Measurements from ENCODE around the gene PSPH. TPM values are rescaled to one million over a fixed set of nuclear protein-coding genes. Genes with fewer than 3 reads are reported as not detected.
"Not testable (repeated sequence)": the region's sequence is repeated elsewhere in the genome, so short reads cannot be mapped to it uniquely, and the experiment has no call there.

Gene PSPH
- total RNA-seq, 1 experiment from 2014 or later = 103 TPM

- no peaks in the 10 kb centered on the region for H3K9me2 ChIP-seq (ENCODE audit: insufficient read depth)
- no peaks in the 10 kb centered on the region for H3K27me3 ChIP-seq (ENCODE audit: insufficient read depth, low read depth)
- peaks cover 19% of the 10 kb centered on the region; the same call in 1 of the 2 replicates for H3F3A ChIP-seq (ENCODE audit: insufficient read depth, low read depth)
- H3K36me3 ChIP-seq (ENCODE audit: low read depth) = peaks cover 16% of the 10 kb centered on the region
- peaks cover 20% of the 10 kb centered on the region; the same call in 1 of the 2 replicates for H4K20me1 ChIP-seq (ENCODE audit: insufficient read depth)
- BruUV-seq (replicated peaks) = no TSS peak
- intact Hi-C loops (cut with micrococcal nuclease; ENCODE audit: unreplicated experiment) = no loop called here
- no peak for TF ChIP-seq CTCF (conservative IDR thresholded peaks at IDR 0.05)
- TF ChIP-seq EZH2 (IDR thresholded peaks at IDR 0.05; ENCODE audit: low read depth) = no peak
- H3K79me2 ChIP-seq (ENCODE audit: low read depth) = peaks cover 85% of the 10 kb centered on the region
- H3K4me1 ChIP-seq (replicated peaks; ENCODE audit: insufficient read depth) = peaks cover 13% of the 10 kb centered on the region
- no peaks in the 10 kb centered on the region for H3K9me3 ChIP-seq (ENCODE audit: insufficient read depth, low read depth)
- H3K4me3 ChIP-seq = no peak overlapping the region
- H3K4me2 ChIP-seq = no peak overlapping the region
- H2AFZ ChIP-seq = no peak overlapping the region
- no peak overlapping the region for H3K27ac ChIP-seq
- no peak for DNase-seq
- POLR2A ChIA-PET (ENCODE audit: unreplicated experiment) = no interaction called here
- CTCF ChIA-PET = interaction anchor here (0.7 kb wide), 1 partner anchor 14 kb away, joined by 7 read pairs; no protein-coding TSS in a partner anchor
Observed at GRCh38 chr7:56046721-56047445, 4.4 kb downstream of the PSPH start.

- POLR2A ChIA-PET (ENCODE audit: unreplicated experiment) = interaction anchor here (0.7 kb wide), 1 partner anchor 235 kb away, joined by 3 read pairs; no protein-coding TSS in a partner anchor
- H3K9me2 ChIP-seq (ENCODE audit: insufficient read depth); H3K4me2 ChIP-seq; DNase-seq; H3K27me3 ChIP-seq (ENCODE audit: insufficient read depth, low read depth); H3K9me3 ChIP-seq (ENCODE audit: insufficient read depth, low read depth); BruUV-seq (replicated peaks); CTCF ChIA-PET; H3K27ac ChIP-seq; H2AFZ ChIP-seq; intact Hi-C loops (cut with micrococcal nuclease; ENCODE audit: unreplicated experiment); H3K4me3 ChIP-seq: not testable (repeated sequence)
- peaks cover 77% of the 10 kb centered on the region for H3K79me2 ChIP-seq (ENCODE audit: low read depth)
- peaks cover 13% of the 10 kb centered on the region for H3K4me1 ChIP-seq (replicated peaks; ENCODE audit: insufficient read depth)
- H4K20me1 ChIP-seq (ENCODE audit: insufficient read depth) = peaks cover 20% of the 10 kb centered on the region; the same call in 1 of the 2 replicates
- peaks cover 16% of the 10 kb centered on the region; the same call in 1 of the 2 replicates for H3F3A ChIP-seq (ENCODE audit: insufficient read depth, low read depth)
- H3K36me3 ChIP-seq (ENCODE audit: low read depth) = peaks cover 17% of the 10 kb centered on the region
Observed at GRCh38 chr7:56045758-56046157, 5.5 kb downstream of the PSPH start.

GRCh38 chr7:56040730-56041129 lies 10.5 kb downstream of the PSPH start:
- Histone ChIP-seq H3K27ac (no peak overlapping the region), H3K9me3 (ENCODE audit: insufficient read depth, low read depth) (no peaks in the 10 kb centered on the region), H3K36me3 (ENCODE audit: low read depth) (peaks cover 23% of the 10 kb centered on the region), H3K9me2 (ENCODE audit: insufficient read depth) (no peaks in the 10 kb centered on the region), H3K79me2 (ENCODE audit: low read depth) (peaks cover 36% of the 10 kb centered on the region), H4K20me1 (ENCODE audit: insufficient read depth) (peaks cover 8% of the 10 kb centered on the region; the same call in 1 of the 2 replicates), H2AFZ (no peak overlapping the region), H3K4me3 (no peak overlapping the region), H3K27me3 (ENCODE audit: insufficient read depth, low read depth) (no peaks in the 10 kb centered on the region), H3K4me2 (no peak overlapping the region), H3K4me1 (replicated peaks; ENCODE audit: insufficient read depth) (no peaks in the 10 kb centered on the region), H3F3A (ENCODE audit: insufficient read depth, low read depth) (peaks cover 11% of the 10 kb centered on the region; the same call in 1 of the 2 replicates)
- no TSS peak for BruUV-seq (replicated peaks)
- no peak for DNase-seq
- POLR2A ChIA-PET (ENCODE audit: unreplicated experiment) = interaction anchor here (0.9 kb wide), 1 partner anchor 10 kb away, joined by 42 read pairs; the partner anchor contains the start of gene PSPH
- intact Hi-C loops (cut with micrococcal nuclease; ENCODE audit: unreplicated experiment) = no loop called here
- CTCF ChIA-PET = interaction anchor here (0.6 to 0.7 kb wide), 2 partner anchors 8 to 143 kb away, joined by 5 to 9 read pairs; no protein-coding TSS in a partner anchor
- TF ChIP-seq CTCF (conservative IDR thresholded peaks at IDR 0.05) (no peak), EZH2 (IDR thresholded peaks at IDR 0.05; ENCODE audit: low read depth) (no peak)
